A549 treated with Mapracorat at 1 μM for 4 hours (cell line): ENCODE measurements around the gene ACTR3. TPM values are rescaled to one million over a fixed set of nuclear protein-coding genes. Genes with fewer than 3 reads are reported as not detected.

ENCODE experiments used
- total RNA-seq: library from RNA; stranded (reverse); fragments of 200-300 nt; extraction: Qiagen RNA extraction; gene quantifications from 5 replicates; pipeline ENCODE4 v1.2.3, GENCODE V29; 2022

ACTR3 gene
- total RNA-seq, result 213 to 265 TPM (median 246 TPM) in 5 replicates

GRCh38 chr2:113889471-113890252, at the start of gene ACTR3:
Gene ACTR3 (plus strand): TSS chr2:113890089. CDS start chr2:113890280, 191 bp downstream.

Other genes with a start within 250 kb of the ACTR3 start
- 35.4 to 50.1 TPM (median 49.1 TPM) in 5 replicates for gene SLC35F5, start 133.4 kb upstream of the ACTR3 start, total RNA-seq